ENCODE results near the gene DTX3.

GRCh38 chr12:57606821-57607220 lies 2.2 kb downstream of the DTX3 start:
- TF ChIP-seq CTCF (IDR thresholded peaks at IDR 0.05) (no peak), POLR2A (IDR thresholded peaks at IDR 0.05) (no peak)
